ENCODE data around the gene CACNA2D2.

The CACNA2D2 gene

DNA sequence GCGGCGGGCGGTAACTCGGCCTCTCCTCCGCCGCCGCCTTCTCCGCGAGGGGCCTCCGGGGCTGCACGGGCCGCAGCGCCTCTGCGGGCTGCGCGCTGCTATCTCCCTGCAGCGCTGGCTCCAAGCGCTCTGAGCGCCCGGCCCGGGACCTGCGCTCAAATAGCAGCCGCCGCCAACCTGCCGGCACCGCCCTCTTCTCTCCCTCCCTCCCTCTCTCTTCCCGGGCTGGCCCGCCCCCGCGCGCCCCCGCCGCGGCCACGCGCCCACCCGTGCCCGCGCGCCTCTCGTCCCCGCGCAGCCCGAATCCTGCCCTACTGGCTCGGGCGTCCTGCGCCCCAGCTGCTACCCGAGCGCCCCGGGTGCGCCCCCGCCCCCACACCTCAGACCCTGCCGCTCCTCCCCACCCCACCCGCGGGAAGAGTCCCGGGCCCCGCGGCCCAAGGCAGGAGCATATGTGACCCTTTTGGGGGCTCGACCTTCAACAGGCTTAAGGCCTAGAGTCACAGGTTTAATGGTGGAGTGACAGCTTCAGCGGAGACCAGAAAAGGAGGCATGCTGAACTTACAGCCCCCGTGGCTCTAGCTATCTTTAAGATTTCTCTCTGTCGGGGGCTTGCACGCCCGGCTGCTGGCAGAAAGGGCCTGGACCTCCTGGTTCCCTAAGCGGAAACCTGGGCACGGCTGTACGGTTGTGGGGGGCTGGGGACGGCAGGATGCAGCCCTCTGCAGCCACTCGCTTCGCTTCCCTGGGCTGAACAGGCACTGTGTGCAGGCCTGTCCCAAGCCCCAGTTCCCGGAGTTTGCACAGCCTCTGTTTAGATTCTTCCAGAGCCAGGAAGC lies at the start of gene CACNA2D2:
Gene CACNA2D2, minus strand, starts transcription at position 131 of the 839 bp plus-strand sequence. CDS start 211 bp downstream, outside the sequence.
- Mint-ChIP-seq H3K27me3 (peaks cover 2% of the 10 kb centered on the region), H3K4me3 (peak within 1 kb of the TSS; percentile 78), H3K9me3 (ENCODE audit: low read depth) (no peaks in the 10 kb centered on the region), H3K36me3 (no peaks in the 10 kb centered on the region), H3K4me1 (ENCODE audit: low read depth) (peaks cover 9% of the 10 kb centered on the region), H3K27ac (peak within 1 kb of the TSS; percentile 22)

- no peak overlapping the region for H3K27ac Mint-ChIP-seq
- H3K27me3 Mint-ChIP-seq: no peaks in the 10 kb centered on the region
- H3K36me3 Mint-ChIP-seq: no peaks in the 10 kb centered on the region
- H3K4me1 Mint-ChIP-seq (ENCODE audit: low read depth): no peaks in the 10 kb centered on the region
- no peak overlapping the region for H3K4me3 Mint-ChIP-seq
- H3K9me3 Mint-ChIP-seq (ENCODE audit: low read depth): no peaks in the 10 kb centered on the region
Measured at GRCh38 chr3:50552598-50552997, 49.2 kb upstream of the CACNA2D2 start.

GRCh38 chr3:50551681-50552435 lies 48.4 kb upstream of the CACNA2D2 start:
- Mint-ChIP-seq H3K9me3 (ENCODE audit: low read depth) (no peaks in the 10 kb centered on the region), H3K27ac (no peak overlapping the region)

DNA sequence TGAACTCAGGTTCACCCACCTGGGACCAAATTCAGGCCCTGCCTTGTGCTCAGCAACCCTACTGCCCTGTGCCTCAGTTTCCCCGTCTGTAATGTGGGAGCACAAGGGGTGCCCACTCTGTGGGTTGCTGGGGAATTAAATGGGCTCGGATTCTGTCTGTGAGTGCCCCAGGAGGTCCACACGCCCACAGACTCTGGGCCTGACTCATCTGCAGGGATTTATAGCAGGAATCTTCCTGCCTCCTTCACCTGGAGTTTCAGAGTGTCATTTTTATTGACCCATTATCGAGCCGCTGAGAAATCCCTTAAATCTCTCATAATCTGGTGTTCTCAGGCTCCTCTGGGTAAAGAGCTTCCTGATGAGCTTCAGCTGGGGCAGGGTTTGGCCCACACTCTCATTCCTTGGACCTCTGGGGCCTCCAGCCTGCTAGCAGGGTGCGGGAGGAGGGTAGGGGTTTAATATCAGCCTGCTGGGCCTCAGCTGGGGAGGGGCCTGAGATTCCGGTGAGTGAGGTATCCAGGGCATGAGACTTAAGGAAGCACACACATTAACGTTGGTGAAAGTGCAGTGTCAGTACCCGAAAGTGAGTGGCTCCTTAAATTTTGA lies 47.7 kb upstream of the CACNA2D2 start:
- H3K4me1 Mint-ChIP-seq (ENCODE audit: low read depth): no peaks in the 10 kb centered on the region
- H3K36me3 Mint-ChIP-seq: no peaks in the 10 kb centered on the region
- no peak overlapping the region for H3K27ac Mint-ChIP-seq
- no peak overlapping the region for H3K4me3 Mint-ChIP-seq
- H3K9me3 Mint-ChIP-seq (ENCODE audit: low read depth): no peaks in the 10 kb centered on the region
- H3K27me3 Mint-ChIP-seq: no peaks in the 10 kb centered on the region

More at GRCh38 chr3:50551681-50552435, 48.4 kb upstream of the CACNA2D2 start:
- no peak overlapping the region for H3K4me3 Mint-ChIP-seq
- H3K4me1 Mint-ChIP-seq (ENCODE audit: low read depth): no peaks in the 10 kb centered on the region
- H3K27me3 Mint-ChIP-seq: no peaks in the 10 kb centered on the region
- H3K36me3 Mint-ChIP-seq: no peaks in the 10 kb centered on the region

DNA sequence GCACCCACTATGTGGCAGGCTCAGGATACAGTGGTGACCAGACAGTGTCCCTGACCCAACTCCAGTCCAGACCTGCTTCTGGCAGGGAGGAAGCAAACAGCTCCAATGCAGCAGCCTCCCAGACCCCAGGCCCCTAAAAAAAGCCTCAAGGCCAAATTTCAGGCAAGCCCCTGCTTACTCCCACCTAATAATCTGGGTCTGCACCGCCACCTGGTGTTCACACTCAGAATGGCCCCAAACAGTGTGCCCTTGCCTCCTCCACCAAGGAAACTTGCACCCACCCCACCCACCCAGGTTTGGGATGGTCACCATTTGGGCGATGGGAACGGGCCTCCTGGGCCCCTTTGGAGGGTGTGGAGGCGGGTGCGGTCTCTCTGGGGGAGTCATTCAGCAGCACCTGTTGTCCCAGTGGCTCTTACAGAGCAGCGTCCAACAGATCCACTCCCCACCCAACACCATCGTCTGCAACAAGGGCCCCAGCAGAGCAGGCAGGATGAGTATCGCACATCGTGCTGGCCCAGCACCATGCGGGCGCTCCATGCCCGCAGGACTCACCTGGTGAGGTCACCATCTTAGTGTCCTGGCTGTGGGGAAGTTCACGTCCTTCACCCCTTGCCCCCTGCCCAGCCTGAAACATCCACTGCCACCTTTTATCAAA lies 46.8 kb upstream of the CACNA2D2 start:
- no peak overlapping the region for H3K4me3 Mint-ChIP-seq
- H3K27ac Mint-ChIP-seq: no peak overlapping the region
- no peaks in the 10 kb centered on the region for H3K27me3 Mint-ChIP-seq

GRCh38 chr3:50549226-50549625 lies 45.8 kb upstream of the CACNA2D2 start:
- Mint-ChIP-seq H3K9me3 (ENCODE audit: low read depth) (no peaks in the 10 kb centered on the region), H3K4me3 (no peak overlapping the region), H3K27ac (no peak overlapping the region), H3K36me3 (no peaks in the 10 kb centered on the region), H3K27me3 (no peaks in the 10 kb centered on the region), H3K4me1 (ENCODE audit: low read depth) (no peaks in the 10 kb centered on the region)

More for the DNA sequence above, 46.8 kb upstream of the CACNA2D2 start:
- H3K36me3 Mint-ChIP-seq: no peaks in the 10 kb centered on the region
- no peaks in the 10 kb centered on the region for H3K9me3 Mint-ChIP-seq (ENCODE audit: low read depth)
- H3K4me1 Mint-ChIP-seq (ENCODE audit: low read depth): no peaks in the 10 kb centered on the region

- H3K4me1 Mint-ChIP-seq (ENCODE audit: low read depth): peaks cover 2% of the 10 kb centered on the region
- H3K9me3 Mint-ChIP-seq (ENCODE audit: low read depth): no peaks in the 10 kb centered on the region
- no peaks in the 10 kb centered on the region for H3K27me3 Mint-ChIP-seq
- no peak overlapping the region for H3K27ac Mint-ChIP-seq
- no peak overlapping the region for H3K4me3 Mint-ChIP-seq
- H3K36me3 Mint-ChIP-seq: no peaks in the 10 kb centered on the region
Measured at GRCh38 chr3:50545781-50546180, 42.3 kb upstream of the CACNA2D2 start.

DNA sequence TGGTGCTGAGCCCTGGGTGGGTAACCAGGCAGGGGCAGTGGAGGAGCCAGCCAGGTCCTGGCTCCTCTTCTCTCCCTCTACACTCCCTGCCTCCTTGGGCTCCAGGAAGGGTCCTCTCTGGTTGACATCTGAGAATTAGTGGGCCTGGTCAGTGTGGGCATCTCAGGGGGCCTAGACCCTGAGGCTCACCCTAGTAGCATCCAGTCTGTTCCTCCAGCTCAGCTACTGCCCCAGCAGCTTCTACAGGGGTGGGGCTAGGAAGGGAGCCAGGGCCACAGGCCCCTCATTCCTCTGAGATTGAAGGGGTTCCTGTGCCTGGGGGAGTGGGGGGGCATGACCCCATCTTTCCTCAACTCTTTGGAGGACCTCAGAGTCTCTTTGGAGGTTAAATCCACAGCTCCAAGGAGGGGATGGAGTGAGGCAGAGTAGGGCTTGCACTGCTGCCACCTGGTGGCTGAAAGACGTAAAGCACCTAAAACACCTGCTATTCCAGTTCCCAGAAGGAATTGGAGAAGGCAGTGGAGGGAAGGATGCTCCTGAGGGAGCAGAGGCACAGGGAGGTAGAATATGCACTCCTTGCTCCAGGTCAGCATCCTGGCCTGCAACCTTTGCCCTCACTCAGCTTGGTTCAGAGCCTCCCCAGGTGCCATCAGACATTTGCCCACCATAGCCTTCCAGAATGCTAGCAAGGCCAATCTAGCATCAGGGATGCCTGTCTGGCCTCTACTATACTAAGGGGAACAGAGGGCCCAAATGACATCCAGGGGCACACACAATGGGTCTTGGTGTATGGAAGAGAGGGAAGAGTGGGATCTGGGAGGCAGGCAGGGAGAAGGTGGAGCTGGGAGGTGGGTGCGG lies 39.0 kb upstream of the CACNA2D2 start:
- no peaks in the 10 kb centered on the region for H3K27me3 Mint-ChIP-seq
- H3K36me3 Mint-ChIP-seq: no peaks in the 10 kb centered on the region
- no peak overlapping the region for H3K4me3 Mint-ChIP-seq
- H3K4me1 Mint-ChIP-seq (ENCODE audit: low read depth): peaks cover 2% of the 10 kb centered on the region
- no peak overlapping the region for H3K27ac Mint-ChIP-seq
- no peaks in the 10 kb centered on the region for H3K9me3 Mint-ChIP-seq (ENCODE audit: low read depth)

DNA sequence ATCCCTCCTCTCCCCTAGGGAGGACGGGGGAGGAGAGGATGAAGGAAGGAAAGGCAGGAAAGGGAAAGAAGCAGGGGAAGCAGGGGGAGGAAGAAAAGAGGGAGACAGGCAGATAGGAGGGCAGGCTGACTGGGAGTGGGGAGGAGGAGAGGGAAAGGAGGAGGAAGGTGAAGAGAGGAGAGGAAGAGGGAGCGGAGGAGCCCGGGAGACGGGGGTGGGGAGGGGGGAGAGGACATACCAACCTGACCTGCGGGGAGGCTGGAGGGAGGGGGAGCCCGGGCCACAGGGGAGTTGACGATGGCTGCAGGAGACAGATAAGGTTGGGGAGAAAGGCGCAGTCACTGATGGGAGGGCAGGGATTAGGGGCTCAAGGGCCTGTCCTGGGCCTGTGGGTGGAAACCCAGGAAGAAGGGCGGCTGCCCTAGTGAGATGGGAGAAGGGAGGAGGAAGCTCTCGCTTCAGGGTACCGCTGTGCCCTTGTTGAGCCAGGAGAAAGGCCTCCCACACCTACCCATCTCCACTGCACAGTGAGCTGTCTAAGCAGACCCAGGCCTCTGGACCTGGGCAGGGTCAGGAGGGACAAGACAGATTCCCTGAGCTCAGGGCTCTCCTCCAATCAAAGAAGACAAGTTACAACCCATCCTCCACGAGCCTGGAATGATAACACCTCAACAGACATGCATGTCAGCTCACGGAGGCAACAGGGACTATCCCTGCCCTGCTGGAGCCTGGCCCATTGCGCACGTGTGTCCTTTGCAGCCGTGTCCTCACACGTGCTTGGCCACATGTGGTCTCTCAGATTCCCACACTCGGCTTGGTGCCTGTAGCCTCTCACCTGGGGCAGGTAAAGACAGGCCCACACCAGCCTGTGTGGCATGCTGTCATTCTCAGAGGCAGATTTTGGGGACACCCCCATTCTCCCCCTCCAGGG lies 36.2 kb upstream of the CACNA2D2 start:
- no peaks in the 10 kb centered on the region for H3K36me3 Mint-ChIP-seq
- H3K4me3 Mint-ChIP-seq: no peak overlapping the region
- H3K4me1 Mint-ChIP-seq (ENCODE audit: low read depth): peaks cover 2% of the 10 kb centered on the region
- H3K27me3 Mint-ChIP-seq: no peaks in the 10 kb centered on the region
- H3K27ac Mint-ChIP-seq: no peak overlapping the region
- H3K9me3 Mint-ChIP-seq (ENCODE audit: low read depth): no peaks in the 10 kb centered on the region

DNA sequence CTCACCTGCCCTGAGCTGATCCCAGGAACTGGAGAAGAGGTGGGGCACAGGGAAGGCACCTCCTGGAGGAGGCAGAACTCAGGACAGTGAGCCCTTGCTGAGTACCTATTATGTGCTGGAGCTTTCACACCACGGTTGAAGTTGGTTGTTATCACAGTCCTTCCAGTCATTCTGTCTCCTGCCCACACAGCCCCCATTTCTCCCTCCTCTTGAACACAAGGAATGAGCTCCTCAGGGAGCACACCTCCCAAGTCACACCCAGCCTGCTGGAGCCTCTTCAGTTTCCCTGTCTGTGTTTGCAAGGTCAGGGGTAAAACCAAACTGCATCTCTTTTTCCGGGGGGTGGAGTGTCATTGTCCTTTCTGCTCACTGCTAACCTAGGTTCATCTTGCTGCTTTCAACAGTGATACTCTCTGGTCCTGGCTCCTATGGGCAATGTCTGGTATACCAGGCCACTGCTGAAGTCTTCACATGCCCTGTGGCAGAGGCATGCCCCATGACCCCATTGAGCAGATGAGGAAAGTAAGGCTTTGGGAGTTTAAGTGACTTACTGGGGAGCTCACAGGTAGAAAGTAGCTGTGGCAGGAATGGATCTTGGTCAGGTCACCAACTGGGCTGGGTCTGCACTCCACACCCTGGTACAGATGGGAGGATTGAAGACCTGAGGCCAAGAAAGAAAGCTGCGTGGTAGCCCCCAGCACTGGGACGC lies 34.1 kb upstream of the CACNA2D2 start:
- Mint-ChIP-seq H3K9me3 (ENCODE audit: low read depth) (no peaks in the 10 kb centered on the region), H3K36me3 (no peaks in the 10 kb centered on the region), H3K4me1 (ENCODE audit: low read depth) (peaks cover 2% of the 10 kb centered on the region), H3K27ac (no peak overlapping the region), H3K27me3 (no peaks in the 10 kb centered on the region), H3K4me3 (no peak overlapping the region)

DNA sequence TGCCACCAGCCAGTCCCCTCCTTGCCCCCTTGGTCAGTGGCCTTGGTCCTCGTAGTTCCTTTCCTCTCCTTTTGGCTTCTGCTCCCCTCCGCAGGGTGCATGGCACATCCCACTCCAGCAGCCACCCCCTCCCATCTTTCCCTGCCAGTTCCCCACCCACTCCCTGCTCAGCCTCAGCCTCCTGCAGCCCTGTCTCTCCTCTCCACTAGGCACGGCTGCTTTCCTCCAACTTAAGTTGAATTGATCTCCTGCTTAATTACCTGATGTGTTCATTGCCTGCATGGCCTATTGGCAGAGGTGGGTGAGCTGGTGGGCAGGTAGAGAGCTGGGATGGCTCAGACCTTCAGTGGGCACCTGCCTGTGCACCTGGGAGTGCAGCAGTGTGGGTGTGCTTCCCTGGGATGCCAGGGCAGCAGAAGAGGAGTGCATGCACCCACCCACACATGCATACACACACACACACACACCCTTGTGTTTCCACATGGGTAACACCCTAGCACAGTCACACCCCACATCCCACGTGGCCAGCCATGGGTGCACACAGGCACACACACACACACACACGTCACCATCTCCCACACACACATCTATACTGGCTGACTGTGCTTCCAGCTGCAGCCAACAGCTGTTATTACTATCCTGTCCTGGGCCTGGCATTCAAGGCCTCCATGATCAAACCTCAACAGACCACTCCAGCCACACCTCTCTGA lies 33.2 kb upstream of the CACNA2D2 start:
- no peak overlapping the region for H3K27ac Mint-ChIP-seq
- no peaks in the 10 kb centered on the region for H3K27me3 Mint-ChIP-seq

GRCh38 chr3:50534681-50535330 lies 31.4 kb upstream of the CACNA2D2 start:
- no peak overlapping the region for H3K4me3 Mint-ChIP-seq
- no peaks in the 10 kb centered on the region for H3K4me1 Mint-ChIP-seq (ENCODE audit: low read depth)
- H3K9me3 Mint-ChIP-seq (ENCODE audit: low read depth): no peaks in the 10 kb centered on the region
- peaks cover under 1% of the 10 kb centered on the region for H3K27me3 Mint-ChIP-seq
- H3K36me3 Mint-ChIP-seq: no peaks in the 10 kb centered on the region
- no peak overlapping the region for H3K27ac Mint-ChIP-seq

More for the DNA sequence above, 33.2 kb upstream of the CACNA2D2 start:
- no peak overlapping the region for H3K4me3 Mint-ChIP-seq
- H3K9me3 Mint-ChIP-seq (ENCODE audit: low read depth): no peaks in the 10 kb centered on the region
- no peaks in the 10 kb centered on the region for H3K36me3 Mint-ChIP-seq
- H3K4me1 Mint-ChIP-seq (ENCODE audit: low read depth): peaks cover under 1% of the 10 kb centered on the region

Data from activated naive CD8-positive, alpha-beta T cell (primary cell).